Heart left ventricle (tissue), 13 donors: Measurements from ENCODE around the gene SEPTIN1.

Experiments
- POLR2A ChIP-seq, 2 donors: fragments of 450-650 bp; IDR thresholded peaks; one replicate each; pipeline ENCODE4 v1.6.1; 2017; ENCODE audit warnings: antibody characterized with exemption in 2 of 2, mild to moderate bottlenecking in 2 of 2, moderate library complexity in 2 of 2
- TF ChIP-seq, protein P1 (sequence below), 12 donors: fragments of 200-600 bp; sonication (generic) in 4 of 12; IDR thresholded peaks; one replicate each; pipeline versions ENCODE4 v1.5.0 to v1.8.0; 2018 to 2022; ENCODE audit warnings: antibody characterized with exemption in 12 of 12, mild to moderate bottlenecking in 5 of 12
- donor health status: ischemic (EF 13 %, LVEDD 7.1; RV severe dilation, severe dysfunction).
- donor health status: DM: no; HTN: yes; CAD: no.
- donor health status: DM: no; HTN: no; CAD: no.
- donor health status: ischemic (EF 25% LVEDD 6.9; RV normal size, moderate dysfunction).
- donor health status: ischemic (EF 25% LVEDD 5.7; RV mildly dilated, moderate dysfunction).
- donor health status: ischemic (EF 35%, LVEDD 5.7; RV mildly dilated, moderate dysfunction).
- donor health status: nonischemic (EF 11% LVEDD 7.7; RV severe dilation, severe dysfunction).
- donor health status: DM: yes; HTN: yes; CAD: no.
- donor health status: PGD.
- donor health status: ischemic (EF 29% LVEDD 5.4; RV normal size, mild dysfunction).
- donor health status: nonischemic (EF 23%, LVEDD 6.1; RV moderate dilation, normal function).

DNA sequence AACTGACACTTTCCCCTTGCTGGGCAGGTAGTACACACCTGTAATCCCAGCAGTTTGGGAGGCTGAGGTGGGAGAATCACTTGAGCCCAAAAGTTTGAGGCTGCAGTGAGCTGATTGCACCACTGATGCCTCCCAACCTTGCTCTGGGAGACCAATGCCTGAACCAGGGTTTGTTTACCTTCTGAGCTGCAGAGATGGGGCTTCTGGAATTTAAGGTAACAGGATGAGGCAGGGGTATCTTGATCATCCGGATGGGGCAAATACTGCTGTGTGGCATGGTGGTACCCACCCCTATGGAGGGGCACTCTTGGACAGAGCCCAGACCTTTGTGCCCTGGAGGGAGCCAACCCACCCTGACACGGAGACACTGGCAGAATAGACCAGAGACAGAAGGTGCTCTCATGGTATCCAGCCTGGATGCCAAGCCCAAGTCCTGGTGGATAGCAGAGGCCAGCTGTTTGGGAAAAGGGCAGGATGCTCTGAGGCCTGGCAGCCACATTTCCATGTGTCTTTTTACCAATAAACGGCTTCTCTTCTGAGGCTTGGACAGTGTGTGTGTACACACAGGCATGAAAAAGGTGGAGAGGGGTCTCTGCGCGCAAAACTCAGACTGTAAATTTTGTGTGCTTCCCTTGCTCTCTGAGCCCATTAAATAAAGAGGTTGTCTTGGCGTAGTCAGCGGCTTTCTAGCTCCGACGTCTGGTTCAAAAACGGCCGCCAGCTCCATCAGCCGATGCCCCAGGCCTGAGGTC lies 17.2 kb upstream of the SEPTIN1 start:
- TF ChIP-seq, protein P1, sequence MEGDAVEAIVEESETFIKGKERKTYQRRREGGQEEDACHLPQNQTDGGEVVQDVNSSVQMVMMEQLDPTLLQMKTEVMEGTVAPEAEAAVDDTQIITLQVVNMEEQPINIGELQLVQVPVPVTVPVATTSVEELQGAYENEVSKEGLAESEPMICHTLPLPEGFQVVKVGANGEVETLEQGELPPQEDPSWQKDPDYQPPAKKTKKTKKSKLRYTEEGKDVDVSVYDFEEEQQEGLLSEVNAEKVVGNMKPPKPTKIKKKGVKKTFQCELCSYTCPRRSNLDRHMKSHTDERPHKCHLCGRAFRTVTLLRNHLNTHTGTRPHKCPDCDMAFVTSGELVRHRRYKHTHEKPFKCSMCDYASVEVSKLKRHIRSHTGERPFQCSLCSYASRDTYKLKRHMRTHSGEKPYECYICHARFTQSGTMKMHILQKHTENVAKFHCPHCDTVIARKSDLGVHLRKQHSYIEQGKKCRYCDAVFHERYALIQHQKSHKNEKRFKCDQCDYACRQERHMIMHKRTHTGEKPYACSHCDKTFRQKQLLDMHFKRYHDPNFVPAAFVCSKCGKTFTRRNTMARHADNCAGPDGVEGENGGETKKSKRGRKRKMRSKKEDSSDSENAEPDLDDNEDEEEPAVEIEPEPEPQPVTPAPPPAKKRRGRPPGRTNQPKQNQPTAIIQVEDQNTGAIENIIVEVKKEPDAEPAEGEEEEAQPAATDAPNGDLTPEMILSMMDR (IDR thresholded peaks at IDR 0.05): no peak
- TF ChIP-seq POLR2A (IDR thresholded peaks at IDR 0.05): no peak
